Body of pancreas (tissue), 4 donors: ENCODE data around the gene TM4SF20.

Source experiments
- POLR2A ChIP-seq, 3 donors: fragments of 450-650 bp; IDR thresholded peaks; one replicate each; pipeline ENCODE4 v1.6.1; 2016; ENCODE audit warnings: antibody characterized with exemption in 3 of 3, mild to moderate bottlenecking in 2 of 3
- TF ChIP-seq, protein P1 (sequence below), 7 experiments: fragments of 450-650 bp in 4 of 7; fragments of 200-600 bp in 3 of 7; sonication (generic) in 3 of 7; IDR thresholded peaks; one replicate each; pipeline ENCODE4 v1.5.1; 2016 to 2019; ENCODE audit warnings: antibody characterized with exemption in 7 of 7

DNA sequence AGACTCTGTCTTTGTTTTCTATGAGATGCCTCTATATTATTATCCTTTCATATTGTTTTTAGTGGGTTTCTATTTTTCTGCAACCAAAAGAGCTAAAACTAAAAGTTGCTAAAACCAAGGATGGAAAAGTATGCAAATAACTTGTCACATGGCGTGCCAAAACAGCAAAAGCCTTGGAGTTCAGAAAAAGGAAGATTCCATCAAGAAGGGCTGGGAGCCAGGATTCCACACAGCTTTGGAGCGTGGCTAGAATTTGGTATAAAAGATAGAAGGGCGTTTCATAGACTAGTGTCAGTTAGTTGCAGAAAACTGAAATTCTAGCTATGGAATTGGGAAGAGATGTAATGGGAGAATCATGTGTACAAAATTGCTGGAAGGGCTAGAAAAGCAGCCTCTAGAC is 4.6 kb upstream of the TM4SF20 start:
- no peak for TF ChIP-seq POLR2A (IDR thresholded peaks at IDR 0.05)
- TF ChIP-seq, protein P1, sequence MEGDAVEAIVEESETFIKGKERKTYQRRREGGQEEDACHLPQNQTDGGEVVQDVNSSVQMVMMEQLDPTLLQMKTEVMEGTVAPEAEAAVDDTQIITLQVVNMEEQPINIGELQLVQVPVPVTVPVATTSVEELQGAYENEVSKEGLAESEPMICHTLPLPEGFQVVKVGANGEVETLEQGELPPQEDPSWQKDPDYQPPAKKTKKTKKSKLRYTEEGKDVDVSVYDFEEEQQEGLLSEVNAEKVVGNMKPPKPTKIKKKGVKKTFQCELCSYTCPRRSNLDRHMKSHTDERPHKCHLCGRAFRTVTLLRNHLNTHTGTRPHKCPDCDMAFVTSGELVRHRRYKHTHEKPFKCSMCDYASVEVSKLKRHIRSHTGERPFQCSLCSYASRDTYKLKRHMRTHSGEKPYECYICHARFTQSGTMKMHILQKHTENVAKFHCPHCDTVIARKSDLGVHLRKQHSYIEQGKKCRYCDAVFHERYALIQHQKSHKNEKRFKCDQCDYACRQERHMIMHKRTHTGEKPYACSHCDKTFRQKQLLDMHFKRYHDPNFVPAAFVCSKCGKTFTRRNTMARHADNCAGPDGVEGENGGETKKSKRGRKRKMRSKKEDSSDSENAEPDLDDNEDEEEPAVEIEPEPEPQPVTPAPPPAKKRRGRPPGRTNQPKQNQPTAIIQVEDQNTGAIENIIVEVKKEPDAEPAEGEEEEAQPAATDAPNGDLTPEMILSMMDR (IDR thresholded peaks at IDR 0.05) = no peak
